ENCODE data around the gene SUSD6. TPM values are rescaled to one million over a fixed set of nuclear protein-coding genes. Genes with fewer than 3 reads are reported as not detected.
"Not testable (repeated sequence)": the region's sequence is repeated elsewhere in the genome, so short reads cannot be mapped to it uniquely, and the experiment has no call there.

The SUSD6 gene
- total RNA-seq, 1 donor from 2014 or later: 14.8 TPM

- no peak for ATAC-seq
- no peak for DNase-seq (ENCODE audit: low spot score)
Observed at GRCh38 chr14:69591317-69591716, 20.1 kb upstream of the SUSD6 start.

DNA sequence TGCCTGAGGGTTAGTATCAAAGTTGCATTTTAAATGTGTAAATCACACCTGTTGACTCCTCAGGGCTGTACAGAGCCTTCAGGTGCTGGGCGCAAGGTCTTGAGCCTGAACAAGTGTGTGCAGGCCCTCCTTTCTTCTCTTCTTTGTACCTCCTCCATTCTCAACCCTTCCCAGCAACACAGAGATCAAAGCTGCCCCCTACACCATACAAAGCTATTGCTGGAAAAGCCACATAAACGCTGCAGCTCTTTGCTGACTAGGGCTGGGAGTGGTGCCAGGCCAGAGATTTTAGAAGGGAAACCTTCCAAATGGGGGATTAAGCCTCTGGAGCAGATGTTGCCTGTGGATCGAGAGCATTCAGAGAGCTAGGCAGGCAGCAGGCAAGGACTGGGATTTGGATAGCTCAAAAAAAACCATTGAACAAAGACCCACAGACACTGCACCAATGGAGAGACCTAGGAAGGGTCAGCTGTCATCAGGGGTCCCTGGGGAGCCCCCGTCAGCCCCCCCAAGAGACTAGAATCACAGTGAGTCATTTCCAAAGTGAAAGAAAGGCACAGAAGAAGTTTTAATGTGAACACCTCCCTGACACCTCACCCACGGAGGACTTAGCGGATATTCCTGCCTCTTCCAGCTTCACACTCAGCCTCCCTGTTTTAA lies 18.2 kb upstream of the SUSD6 start:
- no peak for DNase-seq (ENCODE audit: low spot score)
- no peak for ATAC-seq

- DNase-seq (ENCODE audit: low spot score) (no peak), ATAC-seq (no peak)
Observed at GRCh38 chr14:69594846-69595245, 16.6 kb upstream of the SUSD6 start.

GRCh38 chr14:69595336-69595735 lies 16.1 kb upstream of the SUSD6 start:
- ATAC-seq (no peak), DNase-seq (ENCODE audit: low spot score) (no peak)

DNA sequence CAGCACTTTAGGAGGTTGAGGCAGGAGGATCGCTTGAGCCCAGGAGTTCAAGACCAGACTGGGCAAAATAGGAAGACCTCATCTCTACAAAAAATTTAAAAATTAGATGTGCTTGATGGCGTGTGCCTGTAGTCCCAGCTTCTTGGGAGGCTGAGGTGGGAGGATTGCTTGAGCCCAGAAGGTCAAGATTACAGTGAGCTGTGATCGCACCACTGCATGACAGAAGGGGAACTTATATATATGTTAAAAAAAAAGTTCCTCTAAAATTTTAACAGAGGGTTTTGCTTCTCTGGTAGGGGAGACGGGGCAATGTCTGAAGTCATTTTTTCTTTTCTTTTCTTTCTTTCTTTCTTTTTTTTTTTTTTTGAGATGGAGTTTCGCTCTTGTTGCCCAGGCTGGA lies 12.0 kb upstream of the SUSD6 start:
- DNase-seq (ENCODE audit: low spot score); ATAC-seq: not testable (repeated sequence)

DNA sequence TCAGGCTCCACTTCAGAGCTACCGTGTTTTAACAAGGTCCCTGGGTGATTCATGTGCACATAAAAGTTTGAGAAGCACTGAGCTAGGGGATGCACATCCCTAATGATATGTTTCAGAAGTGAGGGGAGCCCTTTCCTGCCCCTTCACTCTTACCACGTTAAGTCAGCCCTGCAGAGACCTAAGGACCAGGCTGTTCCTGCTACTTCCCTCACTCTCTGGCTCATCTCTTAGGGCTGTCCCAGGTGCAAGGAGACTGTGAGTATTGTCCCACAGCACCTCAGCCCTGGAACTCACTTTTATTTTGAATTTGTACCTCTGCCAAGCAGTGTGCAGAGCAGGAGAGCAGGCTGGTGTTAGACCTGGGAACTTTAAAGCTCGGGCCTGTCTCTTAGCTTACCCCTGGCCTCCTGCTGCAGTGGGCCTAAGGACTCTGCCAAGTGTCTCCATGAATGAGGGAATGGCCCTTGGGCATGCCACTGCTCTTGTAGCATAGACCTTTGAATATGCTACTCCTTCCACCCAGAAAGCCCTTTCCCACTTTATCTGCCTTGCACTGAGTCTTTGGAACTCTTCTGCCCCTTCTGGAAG lies 11.0 kb upstream of the SUSD6 start:
- DNase-seq (ENCODE audit: low spot score) (no peak), ATAC-seq (no peak)

DNA sequence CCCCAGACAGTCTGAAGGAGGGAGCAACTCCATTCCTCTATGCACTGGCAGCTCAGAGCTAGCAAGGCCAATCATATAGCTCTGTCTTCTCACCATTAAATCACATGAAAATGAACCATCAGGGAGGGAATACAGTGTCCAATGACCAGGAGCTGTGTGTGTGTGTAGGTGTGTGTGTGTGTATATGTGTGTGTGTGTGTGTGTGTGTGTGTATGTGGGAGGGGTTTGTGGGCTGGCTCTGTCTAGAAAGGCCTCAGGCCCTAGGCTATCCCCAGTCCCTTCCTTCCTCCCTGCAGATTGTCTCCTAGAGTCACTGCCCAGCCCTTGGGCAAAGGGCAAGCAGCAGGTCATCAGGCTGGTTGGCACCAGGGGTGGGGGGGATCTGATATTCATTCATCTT lies 5.7 kb upstream of the SUSD6 start:
- no peak for DNase-seq (ENCODE audit: low spot score)
- peak; percentile 15 for ATAC-seq

- DNase-seq (ENCODE audit: low spot score) (peak; percentile 92), ATAC-seq (peak; percentile 87)
Observed at GRCh38 chr14:69606258-69607184, 4.9 kb upstream of the SUSD6 start.

GRCh38 chr14:69610020-69610873 lies 1.1 kb upstream of the SUSD6 start:
- no peak for ATAC-seq

GRCh38 chr14:69610874-69611171 lies 573 bp upstream of the SUSD6 start:
- no peak for ATAC-seq
- no peak for DNase-seq (ENCODE audit: low spot score)

More at GRCh38 chr14:69610020-69610873, 1.1 kb upstream of the SUSD6 start:
- no peak for DNase-seq (ENCODE audit: low spot score)

DNA sequence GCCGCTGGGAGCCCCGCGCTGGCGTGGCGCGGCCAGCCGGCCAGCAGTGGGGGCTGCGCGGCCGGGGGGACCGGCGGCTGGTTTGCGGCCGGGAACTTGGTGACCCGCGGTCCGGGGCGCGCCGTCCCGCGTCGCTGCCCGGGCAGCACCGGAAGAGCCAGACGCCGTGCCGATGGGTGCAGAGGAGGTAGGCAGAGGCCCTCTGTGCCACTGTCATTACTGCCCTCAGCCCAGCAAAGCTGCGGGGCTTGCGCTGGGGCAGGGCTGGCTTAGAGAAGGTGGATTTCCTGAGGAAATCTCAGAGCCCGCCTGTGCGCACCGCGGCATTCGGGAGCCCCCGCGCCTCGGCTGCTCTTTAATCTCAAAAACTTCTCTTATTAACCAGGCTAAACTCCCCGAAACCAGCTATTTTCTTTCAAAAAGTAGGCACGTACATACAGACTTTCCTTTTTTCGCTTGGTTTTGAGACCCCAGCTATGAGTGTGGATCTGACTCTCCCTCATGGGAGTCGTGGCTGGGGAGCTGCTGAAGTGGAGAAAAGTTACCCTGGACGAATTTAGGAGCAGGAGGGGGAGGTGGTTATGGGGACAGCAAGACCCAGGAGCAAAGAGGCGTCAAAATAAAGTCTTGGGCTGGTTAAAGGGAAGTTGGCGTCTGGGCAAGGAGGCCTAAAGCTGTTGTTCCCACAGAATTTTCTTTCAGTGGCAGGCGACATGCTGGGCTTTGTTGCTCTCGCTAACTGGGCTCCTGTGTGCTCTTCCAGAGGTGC lies 802 bp downstream of the SUSD6 start:
- peak; percentile 52 for DNase-seq (ENCODE audit: low spot score)
- ATAC-seq: peak; percentile 31

GRCh38 chr14:69612783-69613130 lies 1.4 kb downstream of the SUSD6 start:
- DNase-seq (ENCODE audit: low spot score) (no peak), ATAC-seq (peak; percentile 32)

GRCh38 chr14:69613312-69614073 lies 2.1 kb downstream of the SUSD6 start:
- ATAC-seq (no peak), DNase-seq (ENCODE audit: low spot score) (no peak)

DNA sequence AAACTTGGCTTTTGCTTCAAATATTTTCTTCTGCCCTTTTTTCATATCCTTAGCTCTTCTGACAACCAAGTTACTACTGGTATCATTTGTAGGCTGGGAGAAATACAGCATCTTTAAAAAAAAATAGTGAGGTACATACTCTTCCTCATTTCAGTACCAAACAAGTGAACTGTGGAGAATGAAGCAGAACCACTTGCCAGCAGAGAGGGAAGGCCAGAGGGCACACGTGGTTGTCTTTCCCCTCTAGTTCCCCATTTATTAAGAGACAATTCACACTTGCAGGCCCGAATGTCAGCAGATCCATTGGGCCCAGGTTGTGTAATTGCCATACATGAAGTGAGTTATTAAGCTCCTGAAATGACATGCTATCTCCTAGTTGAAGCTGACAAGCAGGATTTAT lies 3.2 kb downstream of the SUSD6 start:
- no peak for DNase-seq (ENCODE audit: low spot score)
- ATAC-seq: no peak

- DNase-seq (ENCODE audit: low spot score): no peak
Observed at GRCh38 chr14:69615121-69615495, 3.7 kb downstream of the SUSD6 start.

DNA sequence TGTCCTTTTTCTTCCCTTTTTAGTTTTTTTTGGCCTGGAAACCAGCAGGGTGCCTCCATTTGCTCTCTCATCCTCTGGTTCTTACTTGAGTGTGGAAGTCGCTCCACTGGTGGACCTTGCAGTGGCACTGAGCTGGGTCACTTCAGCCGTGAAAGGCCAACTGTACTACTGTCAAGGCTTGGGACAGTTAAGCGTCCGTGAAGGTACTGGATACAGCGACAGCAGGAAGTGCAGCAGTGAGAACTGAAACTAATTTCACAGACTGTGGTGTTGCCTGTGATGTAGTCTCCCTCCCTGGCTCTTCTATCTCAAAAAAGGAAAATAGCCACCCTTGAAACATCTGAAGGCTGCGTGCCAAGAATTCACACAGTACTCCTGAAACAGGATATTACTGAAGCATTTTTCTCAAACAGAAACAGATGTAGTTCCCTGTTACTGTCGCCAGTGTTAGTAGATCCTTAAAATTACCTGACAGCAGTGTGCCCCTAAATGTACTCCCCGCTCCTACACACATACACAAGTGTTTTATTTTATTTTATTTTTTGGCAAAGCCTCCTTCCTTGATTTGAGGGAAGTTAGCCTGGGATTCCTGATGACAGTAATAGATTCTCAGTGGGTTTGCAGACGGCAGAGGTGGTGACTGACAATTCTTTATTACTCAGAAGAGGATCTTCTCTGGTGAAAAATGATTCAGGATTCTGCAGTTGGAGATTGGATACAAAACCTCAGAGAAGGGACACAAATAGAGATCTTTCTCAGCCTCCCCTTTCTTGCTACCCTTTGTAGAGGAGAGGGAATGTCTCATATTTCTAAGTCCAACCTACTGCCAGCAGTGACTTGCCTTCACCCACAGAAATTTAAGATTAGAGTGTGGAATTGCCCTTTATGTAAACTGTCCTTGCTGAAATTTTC lies 4.4 kb downstream of the SUSD6 start:
- DNase-seq (ENCODE audit: low spot score): no peak
- peak; percentile 8 for ATAC-seq

More at GRCh38 chr14:69615121-69615495, 3.7 kb downstream of the SUSD6 start:
- ATAC-seq: no peak

DNA sequence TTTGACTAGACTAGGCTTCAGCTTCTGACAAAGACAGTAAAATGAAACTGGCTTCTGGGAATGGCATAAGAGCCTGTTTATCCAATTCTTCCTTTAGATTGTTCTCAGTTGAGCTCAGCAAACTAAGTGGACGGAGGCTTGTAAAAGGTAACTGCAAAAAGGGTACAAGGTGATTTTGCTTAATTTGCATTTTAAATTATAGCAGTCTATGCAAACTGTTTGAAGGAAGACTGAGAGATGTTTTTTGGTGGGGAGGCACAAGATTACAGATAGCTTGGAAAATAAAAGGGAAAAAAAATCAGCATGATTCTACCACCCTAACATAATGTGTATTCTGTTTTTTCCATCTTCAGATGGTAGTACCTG lies 5.0 kb downstream of the SUSD6 start:
- ATAC-seq (no peak), DNase-seq (ENCODE audit: low spot score) (no peak)

DNA sequence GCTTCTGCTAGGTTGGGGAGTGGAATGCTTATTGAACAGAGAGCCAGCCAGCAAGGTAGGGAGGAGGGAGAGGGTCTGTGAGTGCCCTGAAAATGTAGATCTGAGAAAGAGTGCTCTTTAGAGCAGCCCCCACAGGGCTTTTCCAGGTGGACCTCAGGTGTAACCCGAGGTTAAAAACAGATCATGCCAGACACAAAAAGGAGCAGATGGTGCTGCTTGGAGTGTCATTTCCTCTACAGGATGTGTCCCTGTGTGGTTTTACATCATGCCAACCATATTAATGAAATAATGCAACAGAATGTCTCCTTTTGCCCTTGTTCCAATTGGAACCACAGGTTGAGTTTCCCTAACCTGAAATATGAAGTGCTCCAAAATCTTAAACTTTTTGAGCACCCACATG lies 6.4 kb downstream of the SUSD6 start:
- ATAC-seq (no peak), DNase-seq (ENCODE audit: low spot score) (no peak)

DNA sequence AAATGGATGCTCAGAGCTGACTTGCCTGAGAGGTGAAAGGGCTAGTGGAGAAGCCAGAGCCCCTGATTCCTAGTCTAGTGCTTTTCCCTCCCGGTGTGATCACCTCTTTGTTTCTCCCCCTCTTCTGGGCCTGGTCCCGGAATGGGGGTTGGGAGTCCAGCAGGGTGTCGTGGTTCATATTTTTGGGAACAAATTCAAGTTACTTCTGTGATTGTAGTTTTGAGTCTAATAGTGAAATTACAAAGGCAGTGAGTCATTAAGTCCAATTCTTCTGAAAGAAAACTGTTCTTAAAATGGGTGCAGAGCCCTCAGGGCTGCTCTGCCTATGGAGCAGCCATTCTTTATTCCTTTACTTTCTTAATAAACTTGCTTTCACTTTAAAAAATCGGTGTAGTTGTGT lies 7.6 kb downstream of the SUSD6 start:
- no peak for DNase-seq (ENCODE audit: low spot score)
- no peak for ATAC-seq
